LNCAP (cell line): ENCODE results near the gene MAN1A1.

Source experiments
- CTCF ChIP-seq: fragments of 450-650 bp; IDR thresholded peaks from 2 replicates; pipeline ENCODE4 v1.5.1; 2017; ENCODE audit warnings: mild to moderate bottlenecking

The MAN1A1 gene

GRCh38 chr6:119257726-119258125, 91.8 kb downstream of the MAN1A1 start:
- TF ChIP-seq CTCF: no peak

DNA sequence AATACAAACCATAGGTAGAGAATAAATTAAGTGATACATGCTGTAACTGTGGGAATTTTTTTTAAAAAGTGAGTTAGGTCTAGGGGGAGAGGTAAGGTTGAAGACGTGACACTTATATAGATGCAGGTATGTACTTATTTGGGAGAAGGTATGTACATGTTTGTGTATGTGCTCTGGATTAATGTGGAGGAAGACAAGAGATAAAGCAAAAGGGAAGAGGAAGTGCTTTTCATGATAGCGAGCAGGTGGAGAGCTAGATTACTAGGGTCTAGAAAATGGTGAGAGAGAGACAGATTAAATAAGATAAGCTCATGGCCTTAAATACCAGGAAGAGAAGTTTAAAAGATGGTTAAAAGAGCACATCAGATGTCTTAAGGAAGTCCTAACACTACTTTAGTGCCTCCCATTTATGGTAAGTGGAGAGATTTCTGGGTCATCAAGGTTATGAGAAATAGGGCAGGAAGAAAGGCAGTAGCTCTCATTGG, 92.5 kb downstream of the MAN1A1 start:
- no peak for TF ChIP-seq CTCF

DNA sequence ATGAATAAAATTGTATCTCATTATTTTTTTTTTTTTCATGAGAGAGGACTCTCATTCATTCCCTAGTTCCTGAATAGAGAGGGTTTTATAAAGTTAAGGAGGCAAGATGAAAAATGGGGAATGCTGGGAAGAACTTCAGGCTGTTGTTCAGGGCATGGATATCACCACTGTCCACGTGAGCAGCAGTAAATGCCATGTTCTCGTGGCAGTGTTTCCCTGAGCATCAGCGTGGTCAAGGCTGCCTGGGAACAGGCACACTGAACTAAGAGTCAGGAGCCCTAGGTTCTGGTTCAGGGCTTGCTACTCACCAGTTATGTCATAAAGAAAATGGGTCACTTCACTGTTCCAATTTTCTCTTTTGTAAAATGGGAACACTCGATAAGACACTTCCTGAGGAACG, 93.2 kb downstream of the MAN1A1 start:
- TF ChIP-seq CTCF: no peak

DNA sequence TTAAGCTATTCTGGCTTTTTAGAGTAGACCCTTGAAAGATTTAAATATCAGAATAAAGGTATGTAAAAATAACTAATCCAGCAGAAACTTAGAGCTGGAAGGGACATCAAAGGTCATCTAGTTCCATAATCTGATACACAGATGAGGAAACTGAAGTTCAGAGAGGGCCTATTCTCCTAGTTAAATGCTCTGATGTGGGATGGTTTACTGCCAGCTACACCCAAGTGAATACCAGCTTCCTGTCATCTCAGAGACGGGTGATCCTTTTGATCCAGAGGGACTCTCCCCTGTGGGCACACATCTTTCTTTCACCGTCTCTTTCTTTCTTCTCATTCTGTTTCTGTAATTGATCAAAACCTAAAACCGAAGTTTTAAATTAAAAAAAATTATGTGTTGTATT, 94.1 kb downstream of the MAN1A1 start:
- no peak for TF ChIP-seq CTCF

DNA sequence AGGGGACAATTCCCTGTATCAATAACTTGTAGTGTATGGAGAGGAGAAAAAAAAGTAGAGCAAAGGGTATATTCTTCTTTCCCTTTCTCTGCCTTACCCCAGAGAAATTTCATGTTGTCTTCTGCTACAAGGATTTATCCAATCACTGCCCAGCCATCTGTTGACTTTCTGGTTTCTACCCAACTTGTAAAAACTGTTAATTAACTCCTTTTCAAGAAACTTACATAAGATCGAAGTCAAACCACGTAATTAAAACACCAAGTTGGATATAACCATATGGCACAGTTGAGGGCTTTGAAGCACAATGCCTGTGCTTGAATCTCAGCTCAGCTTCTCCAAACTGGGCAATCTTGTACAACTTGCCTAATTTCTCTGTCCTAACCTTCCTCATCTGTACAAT, 99.5 kb downstream of the MAN1A1 start:
- TF ChIP-seq CTCF: no peak

GRCh38 chr6:119249319-119249718, 100.2 kb downstream of the MAN1A1 start:
- no peak for TF ChIP-seq CTCF

- TF ChIP-seq CTCF: no peak
Measured at GRCh38 chr6:119247504-119247903, 102.1 kb downstream of the MAN1A1 start.

- TF ChIP-seq CTCF: no peak
Measured at GRCh38 chr6:119243657-119244056, 105.9 kb downstream of the MAN1A1 start.
